HG03280 (cell line): Measurements from ENCODE around the gene RGS21.

Experiments used
- ATAC-seq: cut with Tn5 transposase; IDR thresholded peaks from one replicate; pipeline ENCODE4 v1.9.1; 2021; ENCODE audit warnings: mild to moderate bottlenecking, moderate library complexity; ENCODE audit not compliant: unreplicated experiment

The RGS21 gene

GRCh38 chr1:192378276-192378675 lies 61.5 kb downstream of the RGS21 start:
- no peak for ATAC-seq

- ATAC-seq: no peak
Observed at GRCh38 chr1:192378878-192379277, 62.1 kb downstream of the RGS21 start.

DNA sequence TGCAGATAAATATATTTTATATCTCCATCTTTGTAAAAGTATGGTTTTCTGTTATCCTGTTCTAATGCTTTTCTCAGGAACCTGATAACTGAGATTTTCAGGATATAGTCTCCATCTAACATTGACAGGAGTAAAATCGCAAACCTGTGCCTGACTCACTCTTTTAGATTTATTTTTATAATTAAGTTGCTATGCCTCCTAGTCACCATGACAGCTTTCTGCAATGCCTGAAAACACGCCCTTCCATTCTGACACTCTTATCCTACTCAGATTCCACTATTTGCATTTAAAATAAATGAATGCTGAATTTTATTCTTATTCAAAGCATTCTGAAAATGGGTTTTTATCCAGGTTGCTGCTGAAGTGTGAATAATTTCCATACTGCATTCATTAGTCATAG lies 62.8 kb downstream of the RGS21 start:
- ATAC-seq: no peak

- no peak for ATAC-seq
Observed at GRCh38 chr1:192382758-192383157, 66.0 kb downstream of the RGS21 start.

GRCh38 chr1:192386051-192386650 lies 69.4 kb downstream of the RGS21 start:
- no peak for ATAC-seq

GRCh38 chr1:192395211-192395610 lies 78.4 kb downstream of the RGS21 start:
- no peak for ATAC-seq

- ATAC-seq: no peak
Observed at GRCh38 chr1:192395895-192396294, 79.1 kb downstream of the RGS21 start.

DNA sequence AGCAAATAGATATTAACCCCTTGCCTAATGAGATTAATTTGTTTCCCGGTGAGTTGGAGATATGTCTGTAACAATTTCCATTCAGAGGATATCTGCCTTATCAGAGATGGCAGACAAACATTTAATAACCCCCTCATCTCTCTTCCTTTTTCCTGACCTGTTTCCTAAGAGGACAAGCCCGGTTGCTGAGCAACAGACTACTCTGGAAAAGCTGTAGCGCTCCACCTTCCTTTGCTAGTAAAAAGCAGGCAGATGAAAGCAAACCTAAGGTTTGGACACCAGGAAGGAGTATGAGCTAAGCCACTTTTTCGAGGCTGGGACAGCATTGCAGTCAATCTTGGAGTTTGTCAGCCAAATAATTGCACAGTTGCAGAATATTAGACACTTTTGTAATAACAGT lies 82.4 kb downstream of the RGS21 start:
- no peak for ATAC-seq

GRCh38 chr1:192401825-192402224 lies 85.0 kb downstream of the RGS21 start:
- no peak for ATAC-seq

GRCh38 chr1:192402571-192402970 lies 85.8 kb downstream of the RGS21 start:
- no peak for ATAC-seq

GRCh38 chr1:192407206-192407605 lies 90.4 kb downstream of the RGS21 start:
- no peak for ATAC-seq
